GM20431 (cell line): ENCODE data around the gene C1orf198.

Source experiments
- in situ Hi-C: fragments of 300-500 bp; cut with MseI, MboI; formaldehyde crosslinking; loops from one replicate; pipeline ENCODE4 v1.15.0; 2020; ENCODE audit warnings: low sequenced_read_pairs; ENCODE audit not compliant: unreplicated experiment

Gene C1orf198

GRCh38 chr1:230821346-230821745 lies 47.0 kb downstream of the C1orf198 start:
- in situ Hi-C loops, result no loop called here

GRCh38 chr1:230820568-230820967 lies 47.8 kb downstream of the C1orf198 start:
- in situ Hi-C loops, result no loop called here

- in situ Hi-C loops, result no loop called here
Measured at GRCh38 chr1:230819976-230820375, 48.3 kb downstream of the C1orf198 start.

- in situ Hi-C loops, result no loop called here
Measured at GRCh38 chr1:230818901-230819300, 49.4 kb downstream of the C1orf198 start.

GRCh38 chr1:230818367-230818766 lies 50.0 kb downstream of the C1orf198 start:
- in situ Hi-C loops, result no loop called here

GRCh38 chr1:230816018-230816417 lies 52.3 kb downstream of the C1orf198 start:
- in situ Hi-C loops, result no loop called here

GRCh38 chr1:230814949-230815692 lies 53.2 kb downstream of the C1orf198 start:
- in situ Hi-C loops, result no loop called here

- in situ Hi-C loops, result no loop called here
Measured at GRCh38 chr1:230812568-230812967, 55.8 kb downstream of the C1orf198 start.

- in situ Hi-C loops, result no loop called here
Measured at GRCh38 chr1:230809256-230809990, 58.9 kb downstream of the C1orf198 start.

GRCh38 chr1:230808281-230808872 lies 59.9 kb downstream of the C1orf198 start:
- in situ Hi-C loops, result no loop called here

GRCh38 chr1:230807561-230808280 lies 60.6 kb downstream of the C1orf198 start:
- in situ Hi-C loops, result no loop called here

GRCh38 chr1:230807029-230807428 lies 61.3 kb downstream of the C1orf198 start:
- in situ Hi-C loops, result no loop called here

GRCh38 chr1:230806552-230806951 lies 61.8 kb downstream of the C1orf198 start:
- in situ Hi-C loops, result no loop called here

GRCh38 chr1:230804396-230804795 lies 63.9 kb downstream of the C1orf198 start:
- in situ Hi-C loops, result no loop called here

- in situ Hi-C loops, result no loop called here
Measured at GRCh38 chr1:230800891-230801840, 67.2 kb downstream of the C1orf198 start.

GRCh38 chr1:230798491-230798890 lies 69.8 kb downstream of the C1orf198 start:
- in situ Hi-C loops, result no loop called here

- in situ Hi-C loops, result no loop called here
Measured at GRCh38 chr1:230797942-230798365, 70.4 kb downstream of the C1orf198 start.

- in situ Hi-C loops, result no loop called here
Measured at GRCh38 chr1:230797376-230797920, 70.9 kb downstream of the C1orf198 start.

- in situ Hi-C loops, result no loop called here
Measured at GRCh38 chr1:230796626-230797025, 71.7 kb downstream of the C1orf198 start.
